ENCODE data around the gene TRPC4AP.
"Not testable (repeated sequence)": the region's sequence is repeated elsewhere in the genome, so short reads cannot be mapped to it uniquely, and the experiment has no call there.

TRPC4AP gene

DNA sequence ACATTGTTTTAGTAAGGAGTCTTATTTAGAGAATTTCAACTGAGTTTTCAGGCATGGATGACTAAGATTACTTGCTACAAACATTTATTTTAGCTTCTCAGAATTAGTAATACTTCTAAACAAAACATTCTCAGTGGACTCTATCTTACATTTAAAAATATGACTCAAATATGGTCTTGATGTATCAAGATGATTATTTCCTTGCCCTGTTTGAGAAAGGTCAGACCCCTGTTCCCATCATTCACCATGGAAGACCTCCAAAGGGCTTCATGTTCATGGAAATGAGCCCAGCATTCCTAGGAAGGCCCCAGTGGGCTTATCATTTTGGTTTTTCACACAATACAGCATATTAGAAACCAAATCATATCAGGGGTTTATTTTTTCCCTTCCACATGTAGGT is 24.6 kb upstream of the TRPC4AP start:
- no peak for DNase-seq (ENCODE audit: low spot score)
- TF ChIP-seq, protein P1, sequence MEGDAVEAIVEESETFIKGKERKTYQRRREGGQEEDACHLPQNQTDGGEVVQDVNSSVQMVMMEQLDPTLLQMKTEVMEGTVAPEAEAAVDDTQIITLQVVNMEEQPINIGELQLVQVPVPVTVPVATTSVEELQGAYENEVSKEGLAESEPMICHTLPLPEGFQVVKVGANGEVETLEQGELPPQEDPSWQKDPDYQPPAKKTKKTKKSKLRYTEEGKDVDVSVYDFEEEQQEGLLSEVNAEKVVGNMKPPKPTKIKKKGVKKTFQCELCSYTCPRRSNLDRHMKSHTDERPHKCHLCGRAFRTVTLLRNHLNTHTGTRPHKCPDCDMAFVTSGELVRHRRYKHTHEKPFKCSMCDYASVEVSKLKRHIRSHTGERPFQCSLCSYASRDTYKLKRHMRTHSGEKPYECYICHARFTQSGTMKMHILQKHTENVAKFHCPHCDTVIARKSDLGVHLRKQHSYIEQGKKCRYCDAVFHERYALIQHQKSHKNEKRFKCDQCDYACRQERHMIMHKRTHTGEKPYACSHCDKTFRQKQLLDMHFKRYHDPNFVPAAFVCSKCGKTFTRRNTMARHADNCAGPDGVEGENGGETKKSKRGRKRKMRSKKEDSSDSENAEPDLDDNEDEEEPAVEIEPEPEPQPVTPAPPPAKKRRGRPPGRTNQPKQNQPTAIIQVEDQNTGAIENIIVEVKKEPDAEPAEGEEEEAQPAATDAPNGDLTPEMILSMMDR (IDR thresholded peaks at IDR 0.05): no peak
- Histone ChIP-seq H3K27ac (peak overlapping the region; percentile 8 to 74), H3K4me3 (no peak overlapping the region)

DNA sequence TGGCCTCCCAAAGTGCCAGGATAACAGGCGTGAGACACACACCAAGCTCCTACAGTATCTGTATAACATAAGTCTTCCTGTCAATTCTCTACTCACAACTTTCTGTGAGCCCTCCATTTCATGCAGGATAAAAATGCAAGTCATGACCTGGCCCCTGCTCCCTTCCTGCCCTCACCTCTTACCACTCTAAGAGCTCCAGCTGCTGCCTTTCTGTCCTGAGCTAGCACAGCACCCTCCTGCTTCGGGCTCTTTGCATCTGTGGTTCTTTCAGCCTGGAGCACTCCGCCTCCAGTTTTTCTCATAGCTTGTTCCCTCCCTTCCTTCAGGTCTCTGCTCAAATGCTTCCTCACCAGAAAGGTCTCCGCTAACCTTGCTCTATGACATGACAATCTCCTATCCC is 23.7 kb upstream of the TRPC4AP start:
- TF ChIP-seq, protein P1 (IDR thresholded peaks at IDR 0.05): no peak
- Histone ChIP-seq H3K4me3 (no peak overlapping the region), H3K27ac (peak overlapping the region; percentile 8 to 74)
- no peak for DNase-seq (ENCODE audit: low spot score)

DNA sequence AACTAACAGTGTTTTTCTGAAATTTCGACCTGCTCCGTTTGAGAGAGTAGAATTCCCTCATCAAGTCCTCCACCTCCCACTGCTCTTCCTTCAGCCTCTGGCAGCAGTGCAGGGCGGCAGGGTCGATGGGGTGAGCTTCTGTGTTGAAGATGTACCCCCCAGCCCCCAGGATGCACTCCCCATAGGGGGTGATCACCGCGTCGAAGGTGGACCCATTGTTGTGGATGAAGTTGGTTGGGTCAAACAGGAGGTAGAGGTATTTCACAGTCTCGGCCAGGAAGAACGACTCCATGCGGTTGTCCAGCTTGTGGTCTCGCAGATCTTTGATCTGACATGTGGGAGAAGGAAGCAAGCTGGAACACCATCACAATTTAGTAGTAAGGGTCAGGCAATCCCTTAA is 23.0 kb upstream of the TRPC4AP start:
- Histone ChIP-seq H3K4me3 (no peak overlapping the region), H3K27ac (peak overlapping the region in 1 of 2 donors; percentile 74)
- no peak for DNase-seq (ENCODE audit: low spot score)
- TF ChIP-seq, protein P1 (IDR thresholded peaks at IDR 0.05): no peak

DNA sequence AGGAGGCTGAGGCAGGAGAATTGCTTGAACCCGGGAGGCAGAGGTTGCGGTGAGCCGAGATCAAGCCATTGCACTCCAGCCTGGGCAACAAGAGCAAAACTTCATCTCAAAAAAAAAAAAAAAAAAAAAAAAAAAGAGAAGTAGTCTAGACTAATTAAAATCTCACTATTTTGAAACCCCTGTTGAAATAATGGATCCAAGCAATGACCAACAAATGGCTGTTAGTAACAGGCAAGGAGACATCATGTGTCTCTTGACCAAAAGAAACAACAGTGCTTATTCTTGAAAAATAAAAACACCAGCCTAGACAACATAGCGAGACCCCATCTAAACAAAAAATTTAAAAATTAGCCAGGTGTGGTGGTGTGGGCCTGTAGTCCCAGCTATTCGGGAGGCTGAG is 19.7 kb upstream of the TRPC4AP start:
- not testable (repeated sequence) for H3K27ac ChIP-seq; H3K4me3 ChIP-seq; DNase-seq (ENCODE audit: low spot score)

DNA sequence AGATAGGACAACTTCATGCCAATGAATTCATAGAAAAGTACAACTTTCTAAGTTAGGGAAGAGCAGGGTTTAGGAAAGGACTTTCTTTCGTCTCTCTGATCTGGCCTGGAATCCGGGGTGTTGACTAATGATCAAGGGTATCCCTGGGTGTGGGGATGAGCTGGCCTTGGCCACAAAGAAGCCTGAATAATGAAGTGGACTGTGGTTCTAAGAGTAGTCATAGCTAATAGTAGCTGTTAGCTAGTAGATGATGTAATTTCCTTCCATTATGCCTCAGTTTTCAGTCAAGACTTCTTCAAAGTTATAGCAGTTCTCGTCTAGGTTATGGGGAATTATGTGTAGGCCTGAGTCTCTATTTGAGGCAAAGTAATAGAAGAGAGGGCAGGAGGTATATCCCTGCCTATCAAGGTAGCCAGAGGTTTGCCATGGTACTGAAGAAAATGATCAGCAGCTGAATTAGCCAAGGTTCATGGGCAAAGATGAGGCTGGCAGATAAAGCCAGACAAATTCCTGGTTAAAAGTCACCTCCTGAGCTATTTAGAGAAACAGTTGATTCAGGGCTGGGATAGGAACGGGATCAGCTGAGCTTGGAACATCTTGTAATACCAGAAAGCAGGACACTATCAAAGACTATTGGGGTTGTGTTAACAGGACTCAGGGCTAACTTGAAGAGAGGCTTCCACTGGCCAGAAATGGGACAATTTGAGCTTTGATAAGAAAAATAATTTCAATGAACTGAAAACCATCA is 18.7 kb upstream of the TRPC4AP start:
- TF ChIP-seq, protein P1 (IDR thresholded peaks at IDR 0.05): no peak
- H3K27ac ChIP-seq: peak overlapping the region in 1 of 2 donors; percentile 47
- no peak for DNase-seq (ENCODE audit: low spot score)
- H3K4me3 ChIP-seq: no peak overlapping the region

DNA sequence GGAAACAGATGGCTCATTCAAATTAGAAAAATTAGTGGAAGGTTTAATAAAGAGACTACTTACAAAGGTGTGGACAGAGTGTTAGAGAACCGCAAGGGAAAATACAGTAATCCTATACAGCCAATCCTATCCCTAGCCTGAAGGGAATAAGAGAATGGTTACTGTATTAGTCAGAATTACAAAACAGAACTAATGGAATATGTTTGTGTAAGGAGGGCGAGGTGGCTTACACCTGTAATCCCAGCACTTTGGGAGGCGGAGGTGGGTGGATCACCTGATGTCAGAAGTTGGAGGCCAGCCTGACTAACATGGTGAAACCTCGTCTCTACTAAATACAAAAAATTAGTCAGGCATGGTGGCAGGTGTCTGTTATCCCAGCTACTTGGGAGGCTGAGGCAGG is 16.3 kb upstream of the TRPC4AP start:
- DNase-seq (ENCODE audit: low spot score): no peak
- TF ChIP-seq, protein P1 (IDR thresholded peaks at IDR 0.05): no peak
- Histone ChIP-seq H3K27ac (no peak overlapping the region), H3K4me3 (no peak overlapping the region)

DNA sequence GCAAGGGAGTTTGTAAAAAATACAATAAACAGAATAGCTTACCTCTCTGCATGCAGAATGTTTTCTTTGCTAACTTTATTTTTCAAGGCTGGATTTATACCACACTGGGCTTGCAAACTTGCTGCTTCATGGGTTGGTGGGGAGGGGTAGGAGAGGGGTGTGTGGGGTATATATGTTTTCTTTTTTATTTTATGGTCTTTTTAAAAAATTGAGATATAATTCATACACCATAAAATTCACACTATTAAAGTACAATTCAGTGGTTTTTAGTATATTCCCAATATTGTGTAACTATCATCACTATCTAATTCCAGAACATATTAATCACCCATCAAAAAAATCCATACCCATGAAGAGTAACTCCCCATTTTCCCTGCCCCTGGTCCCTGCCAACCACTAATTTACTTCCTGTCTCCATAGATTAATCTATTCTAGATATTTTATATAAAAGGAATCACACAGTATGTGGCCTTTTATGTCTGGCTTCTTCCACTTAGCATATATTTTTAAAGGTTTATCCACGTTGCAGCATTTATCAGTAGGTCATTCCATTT is 14.3 kb upstream of the TRPC4AP start:
- TF ChIP-seq, protein P1 (IDR thresholded peaks at IDR 0.05): no peak

More for the DNA sequence above, 14.3 kb upstream of the TRPC4AP start:
- DNase-seq (ENCODE audit: low spot score): no peak
- Histone ChIP-seq H3K27ac (no peak overlapping the region), H3K4me3 (no peak overlapping the region)
